ENCODE measurements around the gene LAMA2.

GRCh38 chr6:128860782-128861181 lies 22.2 kb upstream of the LAMA2 start:
- no peak for TF ChIP-seq POLR2A (IDR thresholded peaks at IDR 0.05; ENCODE audit: extremely low read depth, insufficient read length)
- TF ChIP-seq CTCF (IDR thresholded peaks at IDR 0.05; ENCODE audit: low read depth, low read length) = no peak
- TF ChIP-seq MYC (IDR thresholded peaks at IDR 0.05; ENCODE audit: low read depth, low read length) = no peak
- no peak for TF ChIP-seq MAX (IDR thresholded peaks at IDR 0.05; ENCODE audit: low read depth, low read length)

Measured in NB4 (cell line).